HepG2 (cell line): ENCODE data around the gene CMIP. TPM values are rescaled to one million over a fixed set of nuclear protein-coding genes. Genes with fewer than 3 reads are reported as not detected.
A peak's percentile ranks its signal among the peaks of the same experiment; 100 is the strongest.

Experiments used
- ATAC-seq: fragments of 200-7000 bp; cut with Tn5 transposase; 3 replicates; pipeline ENCODE4 v1.9.1; 2020; ENCODE audit warnings: mild to moderate bottlenecking, moderate library complexity
- BruUV-seq: library from RNA; stranded (reverse); fragments of 400-500 nt; replicated peaks from 2 replicates; lab custom pipeline; 2021; lab: Mats Ljungman, UMichigan
- CTCF ChIA-PET: fragments of 300-600 bp; formaldehyde crosslinking; extraction: SDS; loops from one replicate; lab custom pipeline; 2021; ENCODE audit warnings: low total read pairs, inconsistent platforms, low intra/inter-chr PET ratio; lab: Yijun Ruan, JAX
- POLR2A ChIA-PET: fragments of 350-600 bp; sonication (Branson Sonifier 250); formaldehyde crosslinking; loops from one replicate; lab custom pipeline; 2020; ENCODE audit warnings: antibody characterized with exemption, inconsistent platforms; lab: Yijun Ruan, JAX
- DNase-seq: peaks from one replicate; pipeline ENCODE4 v3.0.0-alpha.2; 2015; ENCODE audit warnings: low spot score
- FAIRE-seq: peaks from 3 replicates; lab custom pipeline; 2011; peaks lifted over from hg19 to GRCh38; lab: Jason Lieb, UNC
- H2AFZ ChIP-seq: one replicate; pipeline ENCODE4 v1.6.1; 2011; ENCODE audit warnings: low read length, inconsistent platforms
- H3K27ac ChIP-seq: fragments of 300-600 bp; 3 replicates; pipeline ENCODE4 v1.8.0; 2011; ENCODE audit warnings: mixed run types, mild to moderate bottlenecking, mixed read lengths, low read length, inconsistent platforms; ENCODE audit not compliant: insufficient read depth; ENCODE audit errors: extremely low read length
- H3K27me3 ChIP-seq, 2 experiments: fragments of 200-600 bp in 1 of 2; 2 replicates in 1 of 2; 3 replicates in 1 of 2; pipeline versions ENCODE4 v1.6.0 to v1.8.0; 2011; ENCODE audit warnings: low read length in 2 of 2, mild to moderate bottlenecking in 2 of 2, moderate library complexity in 2 of 2, inconsistent platforms in 1 of 2; ENCODE audit not compliant: insufficient read depth in 2 of 2, control insufficient read depth in 1 of 2
- H3K36me3 ChIP-seq, 2 experiments: fragments of 200-600 bp in 1 of 2; replicated peaks in 1 of 2; 2 replicates in 1 of 2; 3 replicates in 1 of 2; pipeline versions ENCODE4 v1.5.1 to v1.8.0; 2011; ENCODE audit warnings: low read length in 2 of 2, inconsistent platforms in 1 of 2; ENCODE audit not compliant: insufficient read depth in 2 of 2, control insufficient read depth in 1 of 2
- H3K4me1 ChIP-seq: 2 replicates; pipeline ENCODE4 v1.5.1; 2012; ENCODE audit warnings: low read length, inconsistent platforms; ENCODE audit not compliant: insufficient read depth
- H3K4me2 ChIP-seq: 2 replicates; pipeline ENCODE4 v1.6.0; 2011; ENCODE audit warnings: low read depth, low read length, inconsistent platforms
- H3K4me3 ChIP-seq, 3 experiments: fragments of 200-600 bp in 1 of 3; sonication (generic), shearing (Covaris generic) in 1 of 3; replicated peaks in 1 of 3; 2 replicates each; pipeline ENCODE4 v1.5.1; 2011 to 2016; ENCODE audit warnings: low read length in 3 of 3, inconsistent platforms in 2 of 3, low read depth in 2 of 3, mild to moderate bottlenecking in 2 of 3, control low read depth in 1 of 3, mixed read lengths in 1 of 3; ENCODE audit not compliant: insufficient read depth in 1 of 3
- H3K79me2 ChIP-seq: one replicate; pipeline ENCODE4 v1.6.1; 2011; ENCODE audit warnings: low read length, inconsistent platforms; ENCODE audit not compliant: insufficient read depth
- H3K9ac ChIP-seq: 2 replicates; pipeline ENCODE4 v1.6.0; 2011; ENCODE audit warnings: mild to moderate bottlenecking, low read depth, low read length, inconsistent platforms; ENCODE audit not compliant: insufficient read depth
- H3K9me3 ChIP-seq: 2 replicates; pipeline ENCODE4 v1.5.1; 2012; ENCODE audit warnings: mild to moderate bottlenecking, low read length
- H4K20me1 ChIP-seq: 2 replicates; pipeline ENCODE4 v1.6.0; 2011; ENCODE audit warnings: inconsistent platforms, mild to moderate bottlenecking, low read length, moderate library complexity; ENCODE audit not compliant: insufficient read depth
- BRD4 ChIP-seq: sonication (generic); formaldehyde crosslinking; IDR thresholded peaks from 2 replicates; pipeline ENCODE4 v1.4.0; 2020; ENCODE audit warnings: missing genetic modification reagents
- ETV6 ChIP-seq: sonication (generic); formaldehyde crosslinking; conservative IDR thresholded peaks from 2 replicates; pipeline ENCODE4 v1.4.0; 2020; ENCODE audit warnings: missing genetic modification reagents
- HNRNPLL ChIP-seq: fragments of 200-400 bp; formaldehyde crosslinking; IDR thresholded peaks from 2 replicates; pipeline ENCODE4 v1.6.1; 2017; ENCODE audit warnings: mild to moderate bottlenecking, low read depth, low read length; ENCODE audit not compliant: poor library complexity, severe bottlenecking
- HOMEZ ChIP-seq: IDR thresholded peaks from 2 replicates; pipeline ENCODE4 v1.6.1; 2016; ENCODE audit warnings: low read depth
- KLF16 ChIP-seq, 2 experiments: sonication (generic) in 1 of 2; formaldehyde crosslinking in 1 of 2; IDR thresholded peaks; 2 replicates each; pipeline versions ENCODE4 v1.6.1 to v1.8.0; 2016 to 2023; ENCODE audit warnings: missing genetic modification reagents in 2 of 2, missing compliant biosample characterization in 1 of 2
- MED8 ChIP-seq: sonication (generic); formaldehyde crosslinking; IDR thresholded peaks from 2 replicates; pipeline ENCODE4 v1.8.1; 2023; ENCODE audit warnings: mild to moderate bottlenecking, missing genetic modification reagents; ENCODE audit not compliant: insufficient replicate concordance
- RBM22 ChIP-seq: fragments of 200-400 bp; formaldehyde crosslinking; optimal IDR thresholded peaks from 2 replicates; pipeline ENCODE3; 2017; ENCODE audit warnings: mild to moderate bottlenecking, low read length, moderate library complexity
- SRY ChIP-seq: sonication (generic); formaldehyde crosslinking; IDR thresholded peaks from 2 replicates; pipeline ENCODE4 v1.8.0; 2022; ENCODE audit warnings: mild to moderate bottlenecking, missing genetic modification reagents
- ZNF570 ChIP-seq: sonication (generic); formaldehyde crosslinking; IDR thresholded peaks from 2 replicates; pipeline ENCODE4 v1.4.0; 2020; ENCODE audit warnings: mild to moderate bottlenecking, missing genetic modification reagents, borderline replicate concordance
- ZNF687 ChIP-seq: sonication (generic); formaldehyde crosslinking; IDR thresholded peaks from 2 replicates; pipeline ENCODE4 v1.5.1; 2020; ENCODE audit warnings: mild to moderate bottlenecking, missing genetic modification reagents, moderate library complexity
- ZNF7 ChIP-seq: IDR thresholded peaks from 2 replicates; pipeline ENCODE4 v1.6.1; 2016; ENCODE audit warnings: missing biosample characterization, missing genetic modification reagents
- ZNF75D ChIP-seq: sonication (generic); formaldehyde crosslinking; IDR thresholded peaks from 2 replicates; pipeline ENCODE4 v1.8.1; 2023; ENCODE audit warnings: missing genetic modification reagents, mild to moderate bottlenecking, borderline replicate concordance
- ZNF780A ChIP-seq: sonication (generic); formaldehyde crosslinking; IDR thresholded peaks from 2 replicates; pipeline ENCODE4 v1.8.0; 2022; ENCODE audit warnings: mild to moderate bottlenecking, missing genetic modification reagents, moderate library complexity
- WGBS: methylation state at CpG from one replicate; pipeline ENCODE4 v1.1.6; 2017; ENCODE audit warnings: low lambda C conversion rate; 5-methylcytosine and 5-hydroxymethylcytosine counted together
- in situ Hi-C: cut with HindIII; loops from 2 replicates; pipeline ENCODE4 v1.10.0; 2017; ENCODE audit warnings: low pct_unique_long_range_greater_than_20kb; ENCODE audit not compliant: extremely low pct_ligation_motif_present
- intact Hi-C: fragments of 100-400 bp; cut with micrococcal nuclease; formaldehyde crosslinking; loops from one replicate; pipeline ENCODE4 v1.10.0; 2022; ENCODE audit not compliant: unreplicated experiment
- polyA plus RNA-seq, 8 experiments: library from polyadenylated mRNA; depleted of rRNA in 3 of 8; stranded (reverse) in 7 of 8; unstranded in 1 of 8; fragments of >200 nt; fragmentation: Illumina TruSeq in 4 of 8; extraction: Trizol in 4 of 8; gene quantifications; 2 replicates each; pipeline versions ENCODE4 v1.2.1 to v1.2.3, GENCODE V29; 2011 to 2016; ENCODE audit warnings: low read depth in 4 of 8, missing spikeins in 1 of 8, mixed read lengths in 1 of 8; ENCODE audit not compliant: insufficient read depth in 1 of 8
- total RNA-seq, 5 experiments: library from RNA; depleted of rRNA; stranded (reverse); fragments of >200 nt; fragmentation: Illumina TruSeq; extraction: Trizol; gene quantifications; 2 replicates each; pipeline ENCODE4 v1.2.3, GENCODE V29; 2016; ENCODE audit warnings: low read depth in 1 of 5

Gene CMIP
- total and polyA plus RNA-seq, 2 of the 13 experiments (the other 11 are each of a cell fraction or from before 2014, with no cell fraction given) = 10.9 to 18.1 TPM

- no TSS peak for BruUV-seq
- intact Hi-C loops = no loop called here
Measured at GRCh38 chr16:81558077-81558443, 113.5 kb downstream of the CMIP start.

GRCh38 chr16:81558444-81559175 lies 114.0 kb downstream of the CMIP start:
- Histone ChIP-seq H3K79me2 (peaks cover 94% of the 10 kb centered on the region), H3K4me3 (no peak overlapping the region), H3K4me2 (peak overlapping the region; percentile 8; the same call in 1 of the 2 replicates), H3K9me3 (no peaks in the 10 kb centered on the region), H3K27ac (peak overlapping the region; percentile 62), H3K27me3 (no peaks in the 10 kb centered on the region), H2AFZ (no peak overlapping the region), H4K20me1 (peaks cover 86% of the 10 kb centered on the region), H3K4me1 (peaks cover 59% of the 10 kb centered on the region), H3K9ac (0 out of 2 replicates have a peak overlapping the region, but pooled peaks have one; percentile 20), H3K36me3 (peaks cover 12 to 41% of the 10 kb centered on the region in 2 experiments)
- intact Hi-C loops = no loop called here
- 43% methylated on average over 16 of the region's 16 CpGs for WGBS
- in situ Hi-C loops = no loop called here
- ChIA-PET POLR2A (interaction anchor here (1.2 to 1.9 kb wide), 2 partner anchors 9 to 10 kb away, joined by 5 to 13 read pairs; no protein-coding TSS in a partner anchor), CTCF (no interaction called here)
- ATAC-seq = peak; percentile 84
- FAIRE-seq = peak; percentile 67
- DNase-seq = peak; percentile 83
- BruUV-seq = no TSS peak
- TF ChIP-seq ZNF7 (no peak), MED8 (CRISPR knock-in tag) (no peak), ZNF687 (peak; percentile 75), ETV6 (CRISPR knock-in tag) (no peak), HNRNPLL (peak; percentile 98), ZNF570 (no peak), SRY (CRISPR knock-in tag) (0 out of 2 replicates have a peak, but pooled peaks have one; percentile 12), ZNF780A (CRISPR knock-in tag) (no peak), KLF16 (CRISPR knock-in tag; IDR thresholded peaks at IDR 0.05) (no peak), HOMEZ (no peak)

More at GRCh38 chr16:81558077-81558443, 113.5 kb downstream of the CMIP start:
- POLR2A ChIA-PET = interaction anchor here (1.9 kb wide), 1 partner anchor 9 kb away, joined by 13 read pairs; no protein-coding TSS in a partner anchor
- peak overlapping the region; percentile 62 for H3K27ac ChIP-seq
- CTCF ChIA-PET = no interaction called here
- H2AFZ ChIP-seq = no peak overlapping the region
- no peak overlapping the region for H3K4me3 ChIP-seq
- H3K9ac ChIP-seq = no peak overlapping the region
- H3K27me3 ChIP-seq = no peaks in the 10 kb centered on the region
- 91% methylated on average over 15 of the region's 15 CpGs for WGBS
- DNase-seq = no peak
- H3K4me2 ChIP-seq = no peak overlapping the region
- H4K20me1 ChIP-seq = peaks cover 86% of the 10 kb centered on the region
- peaks cover 64% of the 10 kb centered on the region for H3K4me1 ChIP-seq
- peaks cover 9 to 39% of the 10 kb centered on the region in 2 experiments for H3K36me3 ChIP-seq
- FAIRE-seq = no peak
- TF ChIP-seq BRD4 (CRISPR knock-in tag) (0 out of 2 replicates have a peak, but pooled peaks have one; percentile 4), RBM22 (peak; percentile 30), ZNF75D (no peak)
- TF ChIP-seq, all 625 proteins: peak for 2
- Histone ChIP-seq H3K79me2 (peaks cover 94% of the 10 kb centered on the region), H3K9me3 (no peaks in the 10 kb centered on the region)
- in situ Hi-C loops = no loop called here
- ATAC-seq = no peak
